HFF-Myc (cell line): ENCODE results near the gene MYADML2.
A peak's percentile ranks its signal among the peaks of the same experiment; 100 is the strongest.

Source experiments
- DNase-seq: peaks from one replicate; pipeline ENCODE4 v3.0.0-alpha.2; 2011; ENCODE audit warnings: low read depth; ENCODE audit errors: extremely low read depth
- H3K4me3 ChIP-seq: replicated peaks from 2 replicates; pipeline ENCODE4 v1.5.1; 2011; ENCODE audit warnings: low read depth, mild to moderate bottlenecking, control low read depth, low read length
- CTCF ChIP-seq: IDR thresholded peaks from 2 replicates; pipeline ENCODE4 v1.5.1; 2012; ENCODE audit warnings: mild to moderate bottlenecking, low read depth, low read length, control low read depth; ENCODE audit errors: missing control alignments

MYADML2 gene

GRCh38 chr17:81967533-81968395 lies 20.7 kb upstream of the MYADML2 start:
- TF ChIP-seq CTCF = no peak
- no peak overlapping the region for H3K4me3 ChIP-seq
- peak; percentile 24 for DNase-seq

GRCh38 chr17:81967244-81967532 lies 20.2 kb upstream of the MYADML2 start:
- TF ChIP-seq CTCF = no peak
- no peak overlapping the region for H3K4me3 ChIP-seq
- DNase-seq = no peak

- H3K4me3 ChIP-seq = no peak overlapping the region
- TF ChIP-seq CTCF = no peak
- no peak for DNase-seq
These were observed 19.6 kb upstream of the MYADML2 start for GRCh38 chr17:81966343-81967243.

- no peak for DNase-seq
- H3K4me3 ChIP-seq = no peak overlapping the region
- TF ChIP-seq CTCF = no peak
These were observed 17.2 kb upstream of the MYADML2 start for GRCh38 chr17:81964081-81964849.

- no peak for TF ChIP-seq CTCF
- DNase-seq = no peak
- H3K4me3 ChIP-seq = no peak overlapping the region
These were observed 15.7 kb upstream of the MYADML2 start for GRCh38 chr17:81962499-81963441.
